GM21423 (cell line): ENCODE results near the gene SIVA1.

Experiments used
- ATAC-seq: cut with Tn5 transposase; IDR thresholded peaks from one replicate; pipeline ENCODE4 v1.9.1; 2021; ENCODE audit warnings: mild to moderate bottlenecking, moderate library complexity; ENCODE audit not compliant: unreplicated experiment

The SIVA1 gene

DNA sequence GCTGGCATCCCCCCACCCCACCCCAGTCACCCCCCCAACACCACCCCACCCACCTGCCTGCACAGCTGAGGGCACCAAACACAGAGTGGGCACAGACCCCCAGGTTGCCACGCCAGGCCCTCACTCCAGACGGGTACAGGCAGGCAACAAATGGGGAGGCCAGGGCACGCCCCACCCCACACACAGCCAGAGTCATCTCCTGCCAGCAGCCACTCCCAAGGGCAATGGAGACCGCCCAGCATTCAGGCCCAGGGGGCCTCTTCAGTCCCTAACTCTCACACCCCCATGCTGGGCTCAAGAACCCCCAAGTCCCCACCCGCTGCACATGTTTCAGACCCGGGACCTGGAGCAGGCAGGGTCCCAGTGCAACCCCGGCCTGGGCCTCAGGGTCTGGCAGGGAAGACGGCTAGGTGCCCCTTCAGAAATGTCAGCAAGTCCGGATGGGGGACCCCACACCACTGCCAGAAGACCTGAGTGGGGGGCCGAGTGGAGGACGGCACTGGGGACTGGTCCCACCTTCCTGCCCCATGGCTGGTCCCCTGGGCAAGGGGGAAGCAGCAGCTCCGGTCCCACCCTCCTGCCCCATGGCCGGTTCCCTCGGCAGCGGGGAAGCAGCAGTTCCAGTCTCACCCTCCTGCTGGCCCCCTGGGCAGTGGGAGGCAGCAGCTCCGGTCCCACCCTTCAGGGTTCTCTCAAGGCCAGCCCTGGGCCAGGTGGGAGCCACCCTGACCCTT is 30.7 kb downstream of the SIVA1 start:
- ATAC-seq = no peak

- no peak for ATAC-seq
These were observed 31.2 kb downstream of the SIVA1 start for GRCh38 chr14:104784218-104784568.

DNA sequence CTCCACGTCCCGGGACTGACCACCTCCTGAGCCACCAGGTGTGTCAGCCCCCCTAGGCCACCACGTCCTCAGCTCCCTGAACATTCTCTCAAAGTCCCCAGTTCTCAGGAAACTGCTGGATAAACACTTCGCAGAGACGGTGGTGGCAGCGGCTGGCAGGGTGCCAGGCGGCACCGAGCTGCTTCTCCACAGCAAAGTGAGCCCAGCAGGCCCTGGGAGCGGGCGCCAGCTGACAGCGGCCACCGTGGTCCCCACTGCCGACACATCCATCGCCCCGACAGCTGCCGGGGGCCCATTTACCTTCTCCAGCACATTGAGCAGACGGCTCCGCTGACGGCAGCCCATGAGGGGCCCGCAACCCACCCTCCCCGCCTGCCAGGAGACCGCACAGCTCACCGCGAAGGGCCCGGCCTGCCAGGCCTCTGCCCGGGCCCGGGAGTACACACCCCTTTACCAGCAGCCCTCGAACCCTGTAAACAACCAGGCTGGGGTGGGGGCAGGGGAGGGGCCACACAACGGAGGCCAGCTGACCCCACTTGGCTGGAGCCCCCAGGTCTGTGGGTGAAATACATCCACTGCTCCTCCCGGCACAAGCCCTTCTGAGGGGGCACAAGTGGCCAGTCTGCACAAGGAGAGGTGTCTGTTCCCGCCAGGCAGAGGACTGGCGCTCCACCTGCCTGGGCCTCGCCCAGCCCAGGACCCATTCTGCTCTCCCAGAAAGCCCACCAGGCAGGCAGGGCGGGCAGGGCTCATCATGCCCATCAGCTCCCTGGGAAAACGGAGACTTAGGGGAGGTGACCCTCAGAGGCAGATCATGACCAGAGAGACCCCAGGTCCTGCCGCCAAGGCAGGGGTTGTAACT is 32.1 kb downstream of the SIVA1 start:
- no peak for ATAC-seq

GRCh38 chr14:104785708-104786080 is 32.7 kb downstream of the SIVA1 start:
- no peak for ATAC-seq

DNA sequence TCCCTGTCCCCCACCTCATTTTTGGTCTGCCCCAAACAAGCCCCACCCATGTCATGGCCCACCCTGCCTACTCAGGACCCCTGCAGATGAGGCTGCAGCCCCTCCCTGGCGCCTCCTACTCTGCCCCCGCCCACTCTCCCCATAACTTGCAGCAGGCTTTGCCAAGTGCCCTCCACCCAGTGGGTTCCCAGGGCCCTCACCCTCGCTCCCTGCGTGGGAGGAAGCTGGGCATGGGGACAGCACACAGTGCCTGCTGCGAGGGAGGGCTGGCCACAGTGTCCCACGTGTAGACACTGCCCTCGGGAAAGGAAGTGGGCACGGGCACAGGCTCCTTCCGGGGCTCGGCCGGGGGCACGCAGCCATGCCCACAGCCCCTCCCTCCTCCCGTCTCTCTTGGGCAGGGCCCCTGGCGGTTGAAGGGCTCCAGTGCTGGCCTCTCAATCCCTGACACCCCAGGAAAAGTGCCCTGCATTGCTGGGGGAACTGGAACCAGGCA is 33.2 kb downstream of the SIVA1 start:
- no peak for ATAC-seq

DNA sequence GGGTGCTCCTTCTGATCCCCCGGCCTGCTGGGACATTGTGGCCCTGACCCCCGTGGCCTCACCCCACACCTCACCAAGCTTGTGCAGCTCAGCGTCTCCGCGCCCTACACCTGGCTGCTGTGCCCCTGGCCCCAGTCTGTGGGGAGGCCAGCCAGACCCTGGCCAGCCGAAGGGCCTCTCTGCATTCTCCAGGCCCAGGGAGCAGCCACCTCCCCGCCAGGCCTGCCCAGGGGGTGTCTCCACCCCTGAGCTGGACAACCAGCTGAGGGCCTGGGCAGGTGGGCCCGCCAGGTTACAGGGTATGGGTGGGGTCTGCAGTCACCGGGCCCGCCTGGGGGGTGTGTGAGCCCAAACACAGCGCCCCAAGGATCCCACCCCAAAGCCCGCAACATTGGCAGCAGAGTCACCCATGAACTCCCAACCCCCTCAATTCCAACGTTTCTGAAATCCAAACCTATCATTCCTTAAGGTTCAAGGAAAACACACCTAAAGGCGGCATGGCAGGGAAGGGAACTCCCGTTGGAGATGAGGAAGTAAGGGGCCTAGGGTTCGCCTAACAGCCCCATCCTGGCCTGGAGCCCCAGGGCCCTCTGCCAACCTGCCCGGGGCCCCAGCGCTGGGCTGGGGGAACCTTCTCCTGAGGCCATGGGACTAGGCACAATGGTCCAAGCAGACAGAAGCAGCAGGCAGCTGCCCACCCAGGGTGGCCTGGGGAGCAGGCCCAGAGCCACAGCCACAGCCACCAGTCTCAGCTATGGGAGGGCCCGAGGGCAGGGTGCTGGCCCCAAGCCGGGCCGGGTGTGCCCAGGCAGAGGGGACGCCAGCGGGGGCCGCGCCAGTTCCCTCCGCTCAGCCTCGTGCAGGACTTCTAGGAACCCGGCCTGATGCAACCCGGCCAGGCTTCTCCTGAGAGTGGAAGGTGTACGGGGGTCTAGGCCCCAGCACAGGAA is 34.1 kb downstream of the SIVA1 start:
- no peak for ATAC-seq

GRCh38 chr14:104787736-104788135 is 34.8 kb downstream of the SIVA1 start:
- ATAC-seq = no peak

- ATAC-seq = no peak
These were observed 35.3 kb downstream of the SIVA1 start for GRCh38 chr14:104788161-104788818.

- no peak for ATAC-seq
These were observed 36.1 kb downstream of the SIVA1 start for GRCh38 chr14:104788873-104789663.

DNA sequence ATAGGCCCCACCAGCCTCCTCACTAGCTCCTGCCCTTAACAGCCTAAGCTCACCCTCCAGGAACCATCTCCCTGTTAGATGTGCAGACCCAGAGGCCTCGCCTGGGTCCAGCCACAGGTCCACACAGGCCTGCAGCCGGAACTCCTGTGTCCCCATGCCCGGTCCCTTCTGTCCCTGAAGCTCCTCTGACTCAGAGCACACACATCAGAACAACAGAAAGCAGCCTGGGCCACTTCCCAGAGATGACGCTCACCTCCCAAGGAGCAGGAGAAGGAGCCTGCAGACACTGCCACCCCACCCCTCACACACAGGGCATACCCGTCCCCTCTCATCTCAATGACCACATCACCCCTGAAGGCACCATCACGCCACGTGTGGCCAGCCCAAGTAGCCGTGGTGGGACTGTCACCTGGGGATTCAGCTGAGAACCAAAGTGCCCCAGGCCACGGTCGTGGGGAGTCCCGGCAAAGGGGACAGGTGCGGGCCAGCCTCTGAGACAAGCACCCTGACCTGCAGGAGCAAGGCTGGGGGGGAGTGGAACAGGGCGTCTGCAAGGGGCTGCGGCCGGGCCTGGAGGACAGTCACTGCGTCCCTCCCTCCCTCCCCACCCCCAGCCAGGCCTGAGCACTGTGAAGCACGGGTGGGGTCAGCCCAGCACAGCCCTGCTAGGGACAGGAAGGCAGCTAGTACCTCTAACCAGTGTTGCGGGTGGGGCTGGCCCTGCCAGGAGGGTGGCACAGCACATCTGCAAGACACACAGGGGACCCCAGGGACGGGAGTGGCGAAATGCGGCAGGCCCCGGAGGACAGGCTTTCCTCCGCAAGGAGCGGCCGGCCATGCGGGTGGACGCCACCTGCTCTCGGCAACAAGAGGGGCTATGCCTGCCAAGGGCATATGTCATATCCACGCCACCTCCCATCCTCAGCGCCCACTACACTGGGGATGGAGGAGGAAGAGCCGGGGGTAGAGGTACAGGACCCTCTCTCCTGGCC is 37.1 kb downstream of the SIVA1 start:
- ATAC-seq = no peak

GRCh38 chr14:104791425-104791824 is 38.5 kb downstream of the SIVA1 start:
- ATAC-seq = no peak

- ATAC-seq = no peak
These were observed 39.3 kb downstream of the SIVA1 start for GRCh38 chr14:104792101-104792884.

DNA sequence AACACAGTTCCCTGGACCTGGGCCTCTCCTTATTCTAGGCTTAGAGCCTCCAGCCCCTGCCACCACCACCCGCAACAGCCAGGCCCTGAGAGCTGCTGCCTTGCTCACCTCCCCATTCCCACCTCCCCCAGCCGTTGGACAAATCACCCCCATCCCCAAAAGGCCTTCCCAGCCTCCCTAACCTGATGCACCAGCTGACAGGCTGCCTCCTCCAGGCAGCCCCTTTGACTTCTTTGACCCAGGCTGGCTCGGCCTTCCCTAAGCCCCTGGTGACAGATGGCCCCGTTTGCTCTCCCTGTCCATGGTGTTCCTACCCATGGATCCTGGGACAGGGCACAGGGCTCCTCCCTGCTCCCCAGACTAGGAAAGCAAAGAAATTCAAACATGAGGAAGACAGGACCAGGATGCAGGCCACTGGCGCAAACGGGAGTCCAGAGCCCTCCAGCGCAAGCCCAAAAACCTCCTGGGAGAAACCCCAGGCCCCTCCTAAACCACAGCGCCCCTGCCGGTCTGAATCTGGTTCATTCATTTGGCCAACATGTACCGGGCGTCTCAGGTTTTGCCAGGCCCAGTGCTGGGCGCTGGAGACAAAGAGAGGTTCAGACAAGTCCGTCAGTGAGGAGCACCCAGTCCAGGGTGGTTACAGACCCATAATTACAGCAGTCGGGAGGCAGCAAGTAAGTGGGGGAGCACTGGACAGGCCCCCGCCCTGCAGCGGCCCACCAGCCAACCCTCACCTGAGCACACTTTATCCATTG is 40.2 kb downstream of the SIVA1 start:
- ATAC-seq = no peak

- ATAC-seq = no peak
These were observed 40.7 kb downstream of the SIVA1 start for GRCh38 chr14:104793703-104793959.

GRCh38 chr14:104794099-104794498 is 41.2 kb downstream of the SIVA1 start:
- no peak for ATAC-seq

DNA sequence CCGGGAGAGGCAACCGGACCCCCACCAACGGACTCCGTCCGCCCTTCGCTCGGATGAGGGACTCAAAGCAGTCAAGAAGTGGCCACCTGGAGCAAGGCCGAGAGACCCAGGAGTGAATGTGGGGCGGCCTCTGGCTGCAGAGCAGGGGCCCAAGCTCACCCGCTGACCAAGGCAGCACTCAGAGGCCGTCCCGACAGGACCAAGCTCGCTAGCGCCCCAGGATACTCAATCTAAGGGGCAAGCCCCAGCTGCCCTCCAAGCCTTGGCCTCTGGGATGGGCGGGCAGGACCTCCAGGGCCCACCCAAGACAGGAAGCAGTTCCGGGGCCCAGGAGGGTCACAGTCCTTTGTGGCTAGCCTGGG is 41.7 kb downstream of the SIVA1 start:
- ATAC-seq = no peak

DNA sequence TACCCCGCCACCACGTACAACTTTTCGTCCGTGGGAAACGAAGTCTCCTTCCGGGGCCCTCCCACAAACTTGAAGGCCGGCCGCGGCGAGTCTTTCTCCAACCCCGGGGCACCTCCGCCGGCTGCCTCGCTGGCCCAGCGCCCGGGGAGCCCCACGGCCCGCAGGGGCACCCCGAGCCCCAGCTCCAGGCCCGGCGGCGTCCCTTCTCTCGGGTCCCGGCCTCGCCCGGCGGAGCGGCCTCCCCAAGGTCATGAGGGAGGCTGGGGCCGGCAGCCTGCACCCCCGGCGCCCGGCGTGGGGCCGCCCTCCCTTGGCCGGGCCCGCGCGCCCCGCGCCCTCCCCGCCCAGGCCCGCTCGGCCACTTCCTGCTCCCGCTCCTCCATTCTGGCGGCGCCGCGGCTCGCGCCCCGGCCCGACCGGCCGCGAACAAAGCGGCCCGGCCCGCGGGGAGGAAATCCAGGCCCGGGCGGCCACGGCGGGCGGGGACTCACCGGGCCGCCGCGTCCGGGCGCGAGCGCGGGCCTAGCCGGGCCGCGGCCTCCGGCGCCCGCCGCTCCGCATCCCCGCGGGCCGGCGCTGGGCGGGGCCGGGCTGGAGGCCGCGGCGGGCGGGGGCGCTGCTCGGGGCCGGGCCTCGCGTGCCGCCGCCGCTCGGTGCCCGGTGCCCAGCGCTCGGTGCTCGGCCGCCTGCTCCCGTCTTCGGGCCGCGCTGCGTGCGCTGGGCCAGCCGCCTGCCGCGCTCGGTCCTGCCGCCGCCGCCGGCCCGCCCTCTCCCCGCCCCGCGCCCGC is 42.2 kb downstream of the SIVA1 start, which contains the start of gene AKT1:
AKT1 (minus strand) TSS at position 756 of the 788 bp plus-strand sequence. CDS start 3,105 bp downstream, outside the sequence.
- ATAC-seq = peak; percentile 31
